Smooth muscle cell (in vitro differentiated cells): ENCODE measurements around the gene PSMD9. TPM values are rescaled to one million over a fixed set of nuclear protein-coding genes. Genes with fewer than 3 reads are reported as not detected.

Experiments used
- DNase-seq: peaks from one replicate; lab custom pipeline; 2025; ENCODE audit not compliant: unreplicated experiment; lab: John Stamatoyannopoulos, UW
- H2AFZ ChIP-seq: fragments of 200-600 bp; sonication (generic); 2 replicates; pipeline ENCODE4 v1.6.0; 2016; ENCODE audit warnings: antibody characterized with exemption, low read depth, mild to moderate bottlenecking
- H3F3A ChIP-seq: fragments of 200-600 bp; sonication (generic); 2 replicates; pipeline ENCODE4 v1.6.0; 2017; ENCODE audit warnings: antibody characterized with exemption, low read depth
- H3K27ac ChIP-seq: fragments of 200-600 bp; sonication (generic); 2 replicates; pipeline ENCODE4 v1.5.1; 2016; ENCODE audit warnings: low read depth, mild to moderate bottlenecking
- H3K27me3 ChIP-seq: fragments of 200-600 bp; sonication (generic); 2 replicates; pipeline ENCODE4 v1.6.1; 2016; ENCODE audit warnings: low read depth, mild to moderate bottlenecking
- H3K36me3 ChIP-seq: fragments of 200-600 bp; sonication (generic); 2 replicates; pipeline ENCODE4 v1.5.1; 2016; ENCODE audit warnings: low read depth
- H3K4me1 ChIP-seq: fragments of 200-600 bp; sonication (generic); 2 replicates; pipeline ENCODE4 v1.5.1; 2016; ENCODE audit warnings: low read depth
- H3K4me2 ChIP-seq: fragments of 200-600 bp; sonication (generic); 2 replicates; pipeline ENCODE4 v1.6.0; 2016; ENCODE audit warnings: mild to moderate bottlenecking
- H3K4me3 ChIP-seq: fragments of 200-600 bp; sonication (generic); 2 replicates; pipeline ENCODE4 v1.5.1; 2016; ENCODE audit warnings: mild to moderate bottlenecking
- H3K79me2 ChIP-seq: fragments of 200-600 bp; sonication (generic); 2 replicates; pipeline ENCODE4 v1.6.0; 2016; ENCODE audit warnings: low read depth, mild to moderate bottlenecking
- H3K9ac ChIP-seq: fragments of 200-600 bp; sonication (generic); 2 replicates; pipeline ENCODE4 v1.6.0; 2016; ENCODE audit warnings: low read depth
- H3K9me3 ChIP-seq: fragments of 200-600 bp; sonication (generic); replicated peaks from 2 replicates; pipeline ENCODE4 v1.5.1; 2016; ENCODE audit warnings: low read depth
- H4K20me1 ChIP-seq: fragments of 200-600 bp; sonication (generic); 2 replicates; pipeline ENCODE4 v1.6.0; 2016; ENCODE audit warnings: low read depth
- WGBS: methylation state at CpG from one replicate; pipeline ENCODE4 v1.1.7; 2016; ENCODE audit warnings: low lambda C conversion rate; 5-methylcytosine and 5-hydroxymethylcytosine counted together
- polyA plus RNA-seq: library from polyadenylated mRNA; unstranded; fragments of >200 nt; fragmentation: Nextera tagmentation; extraction: Ambion mirVana; gene quantifications from 2 replicates; pipeline ENCODE4 v1.2.1, GENCODE V29; 2016
- total RNA-seq: library from RNA; depleted of rRNA; stranded (reverse); fragments of >200 nt; gene quantifications from 2 replicates; pipeline ENCODE4 v1.2.3, GENCODE V29; 2014
- TF ChIP-seq, protein P1 (sequence below): fragments of 200-600 bp; sonication (generic); IDR thresholded peaks from 2 replicates; pipeline ENCODE4 v1.5.1; 2017; ENCODE audit warnings: borderline replicate concordance, mild to moderate bottlenecking, antibody characterized with exemption; ENCODE audit not compliant: insufficient read depth, poor library complexity, severe bottlenecking

Gene PSMD9
- total and polyA plus RNA-seq, 2 experiments from 2014 or later: 33.9 to 87.7 TPM

DNA sequence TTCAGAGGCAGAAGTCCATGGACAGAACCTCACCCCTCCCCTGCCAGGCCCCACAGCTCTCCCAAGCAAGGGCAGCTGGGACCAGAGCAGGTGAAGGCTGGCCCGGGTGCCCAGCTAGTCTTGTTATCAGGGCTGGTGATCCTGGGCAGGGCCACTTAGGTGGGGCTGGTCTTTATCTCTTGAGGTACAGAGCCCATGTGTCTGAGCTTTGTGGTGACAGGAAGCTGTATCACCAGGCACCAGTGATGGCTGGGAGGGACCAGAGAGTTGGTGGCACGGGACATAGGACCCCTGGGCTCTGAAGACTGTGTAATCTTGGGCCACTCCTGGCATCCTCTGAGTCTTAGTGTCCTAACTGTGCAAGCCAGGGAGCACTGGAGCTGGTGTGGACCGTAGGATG, 17.1 kb upstream of the PSMD9 start:
- DNase-seq: no peak

DNA sequence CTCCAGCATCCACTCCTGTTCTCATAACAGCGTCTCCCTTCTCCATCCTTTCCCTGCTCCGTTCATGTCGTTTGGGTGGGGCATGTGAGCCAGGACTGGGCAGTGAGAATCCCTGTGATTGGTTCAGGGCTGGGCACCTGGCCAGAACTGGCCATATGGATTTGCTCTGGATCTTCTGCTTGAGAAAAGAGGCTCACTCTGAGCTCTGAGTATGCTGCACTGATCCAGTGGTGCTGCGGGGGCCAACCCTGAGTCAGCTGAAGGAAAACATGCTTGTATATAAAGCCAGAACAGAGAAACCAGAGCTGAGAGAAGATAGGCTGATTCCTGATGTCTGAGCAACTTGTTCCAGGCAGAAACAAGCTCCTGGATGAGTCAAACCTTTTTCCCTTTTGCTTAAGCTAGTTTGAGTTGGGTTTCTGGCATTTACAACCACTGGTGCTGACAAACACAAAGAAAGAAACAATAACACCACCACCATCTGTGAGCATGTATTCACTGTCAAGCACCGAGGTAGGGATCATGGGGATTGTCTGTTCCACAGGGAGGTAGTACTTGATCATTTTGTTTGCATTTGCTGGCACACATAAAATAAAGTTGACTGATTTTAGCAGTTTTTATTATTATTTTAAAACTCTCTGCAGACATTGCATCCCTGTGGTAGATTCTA, 15.9 kb upstream of the PSMD9 start:
- DNase-seq: peak; percentile 71
- H3K79me2 ChIP-seq: no peaks in the 10 kb centered on the region
- TF ChIP-seq, protein P1, sequence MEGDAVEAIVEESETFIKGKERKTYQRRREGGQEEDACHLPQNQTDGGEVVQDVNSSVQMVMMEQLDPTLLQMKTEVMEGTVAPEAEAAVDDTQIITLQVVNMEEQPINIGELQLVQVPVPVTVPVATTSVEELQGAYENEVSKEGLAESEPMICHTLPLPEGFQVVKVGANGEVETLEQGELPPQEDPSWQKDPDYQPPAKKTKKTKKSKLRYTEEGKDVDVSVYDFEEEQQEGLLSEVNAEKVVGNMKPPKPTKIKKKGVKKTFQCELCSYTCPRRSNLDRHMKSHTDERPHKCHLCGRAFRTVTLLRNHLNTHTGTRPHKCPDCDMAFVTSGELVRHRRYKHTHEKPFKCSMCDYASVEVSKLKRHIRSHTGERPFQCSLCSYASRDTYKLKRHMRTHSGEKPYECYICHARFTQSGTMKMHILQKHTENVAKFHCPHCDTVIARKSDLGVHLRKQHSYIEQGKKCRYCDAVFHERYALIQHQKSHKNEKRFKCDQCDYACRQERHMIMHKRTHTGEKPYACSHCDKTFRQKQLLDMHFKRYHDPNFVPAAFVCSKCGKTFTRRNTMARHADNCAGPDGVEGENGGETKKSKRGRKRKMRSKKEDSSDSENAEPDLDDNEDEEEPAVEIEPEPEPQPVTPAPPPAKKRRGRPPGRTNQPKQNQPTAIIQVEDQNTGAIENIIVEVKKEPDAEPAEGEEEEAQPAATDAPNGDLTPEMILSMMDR: no peak
- no peaks in the 10 kb centered on the region for H3K9me3 ChIP-seq
- no peaks in the 10 kb centered on the region for H3K36me3 ChIP-seq
- H3K4me2 ChIP-seq: peak overlapping the region; percentile 69
- 10% methylated on average over 5 of the region's 5 CpGs for WGBS
- no peaks in the 10 kb centered on the region for H3K27me3 ChIP-seq
- H3K4me3 ChIP-seq: no peak overlapping the region
- peak overlapping the region; percentile 24 for H3K9ac ChIP-seq
- peaks cover 13% of the 10 kb centered on the region for H3F3A ChIP-seq
- no peaks in the 10 kb centered on the region for H4K20me1 ChIP-seq
- H2AFZ ChIP-seq: no peak overlapping the region
- peak overlapping the region; percentile 87 for H3K27ac ChIP-seq
- no peaks in the 10 kb centered on the region for H3K4me1 ChIP-seq

More for the DNA sequence above, 17.1 kb upstream of the PSMD9 start:
- H3K79me2 ChIP-seq: no peaks in the 10 kb centered on the region
- H2AFZ ChIP-seq: no peak overlapping the region
- H3F3A ChIP-seq: peaks cover 13% of the 10 kb centered on the region
- H3K27ac ChIP-seq: no peak overlapping the region
- H3K36me3 ChIP-seq: no peaks in the 10 kb centered on the region
- no peaks in the 10 kb centered on the region for H4K20me1 ChIP-seq
- H3K4me3 ChIP-seq: no peak overlapping the region
- H3K9me3 ChIP-seq: no peaks in the 10 kb centered on the region
- H3K4me1 ChIP-seq: no peaks in the 10 kb centered on the region
- H3K27me3 ChIP-seq: no peaks in the 10 kb centered on the region
- TF ChIP-seq, protein P1: no peak
- H3K4me2 ChIP-seq: no peak overlapping the region
- no peak overlapping the region for H3K9ac ChIP-seq
- WGBS: 91% methylated on average over 3 of the region's 3 CpGs

DNA sequence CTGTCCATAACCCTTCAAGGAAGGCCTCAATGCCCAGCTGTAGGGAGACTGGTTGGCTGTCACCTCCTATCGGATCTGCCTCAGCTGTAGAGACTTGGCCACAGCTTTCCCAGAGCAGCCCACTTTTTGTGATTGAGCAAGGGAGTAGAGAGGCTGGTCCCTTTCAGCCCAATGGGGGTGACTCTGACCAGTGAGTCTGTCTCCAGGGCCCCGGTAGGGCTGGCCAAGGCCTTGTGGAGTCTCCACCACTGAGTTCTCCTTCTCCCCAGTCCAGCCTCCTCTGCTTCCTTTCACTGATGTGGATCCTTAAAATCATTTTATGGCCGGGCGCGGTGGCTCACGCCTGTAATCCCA, 15.4 kb upstream of the PSMD9 start:
- 78% methylated on average over 6 of the region's 6 CpGs for WGBS

More for the DNA sequence above, 15.4 kb upstream of the PSMD9 start:
- Histone ChIP-seq H3K79me2 (no peaks in the 10 kb centered on the region), H3F3A (peaks cover 13% of the 10 kb centered on the region), H3K36me3 (no peaks in the 10 kb centered on the region), H3K4me1 (no peaks in the 10 kb centered on the region), H3K4me3 (no peak overlapping the region), H3K4me2 (peak overlapping the region; percentile 69), H3K9ac (peak overlapping the region; percentile 24), H4K20me1 (no peaks in the 10 kb centered on the region), H2AFZ (no peak overlapping the region), H3K27me3 (no peaks in the 10 kb centered on the region), H3K27ac (peak overlapping the region; percentile 87), H3K9me3 (no peaks in the 10 kb centered on the region)
- no peak for DNase-seq
- TF ChIP-seq, protein P1: no peak
